Adipocyte (in vitro differentiated cells): ENCODE results near the gene DNAJC22.
"Not testable (repeated sequence)": the region's sequence is repeated elsewhere in the genome, so short reads cannot be mapped to it uniquely, and the experiment has no call there.

Experiments used
- DNase-seq: peaks from one replicate; pipeline ENCODE4 v3.0.0-alpha.2; 2015; ENCODE audit warnings: low read depth
- H3K27me3 ChIP-seq: replicated peaks from 2 replicates; pipeline ENCODE4 v1.7.0; 2013; ENCODE audit warnings: mild to moderate bottlenecking, low read length, moderate library complexity; ENCODE audit not compliant: control insufficient read depth, insufficient read depth
- H3K36me3 ChIP-seq: 2 replicates; pipeline ENCODE4 v1.7.0; 2013; ENCODE audit warnings: low read length, mild to moderate bottlenecking, moderate library complexity; ENCODE audit not compliant: control insufficient read depth, insufficient read depth, severe bottlenecking
- H3K4me1 ChIP-seq: 2 replicates; pipeline ENCODE4 v1.7.0; 2013; ENCODE audit warnings: mild to moderate bottlenecking, low read length, moderate library complexity; ENCODE audit not compliant: control insufficient read depth, insufficient read depth
- H3K4me3 ChIP-seq: 2 replicates; pipeline ENCODE4 v1.7.0; 2013; ENCODE audit warnings: mild to moderate bottlenecking, low read length, moderate library complexity
- H3K9ac ChIP-seq: 2 replicates; pipeline ENCODE4 v1.7.0; 2013; ENCODE audit warnings: mild to moderate bottlenecking, low read length, moderate library complexity
- H3K9me3 ChIP-seq: 2 replicates; pipeline ENCODE4 v1.7.0; 2013; ENCODE audit warnings: mild to moderate bottlenecking, low read length, moderate library complexity; ENCODE audit not compliant: control insufficient read depth

The DNAJC22 gene

GRCh38 chr12:49366652-49367380, 20.1 kb downstream of the DNAJC22 start:
- peak; percentile 96 for DNase-seq
- Histone ChIP-seq H3K9me3 (no peaks in the 10 kb centered on the region), H3K36me3 (no peaks in the 10 kb centered on the region), H3K27me3 (no peaks in the 10 kb centered on the region), H3K9ac (peak overlapping the region; percentile 97), H3K4me3 (peak overlapping the region; percentile 81), H3K4me1 (peaks cover 29% of the 10 kb centered on the region)

- Histone ChIP-seq H3K4me3 (peak within 1 kb of the TSS; percentile 81), H3K36me3 (no peaks in the 10 kb centered on the region), H3K4me1 (peaks cover 29% of the 10 kb centered on the region), H3K9me3 (no peaks in the 10 kb centered on the region), H3K9ac (peak within 1 kb of the TSS; percentile 97), H3K27me3 (no peaks in the 10 kb centered on the region)
- peak; percentile 65 for DNase-seq
Measured at GRCh38 chr12:49367381-49368239, 20.9 kb downstream of the DNAJC22 start, which contains the start of gene SPATS2. TSS of gene SPATS2 (plus strand) at chr12:49367462. CDS start at chr12:49461013, 93,551 bp downstream.

- peak; percentile 21 for DNase-seq
Measured at GRCh38 chr12:49368240-49368600, 21.5 kb downstream of the DNAJC22 start.

GRCh38 chr12:49369411-49370145, 22.9 kb downstream of the DNAJC22 start:
- H3K4me1 ChIP-seq: peaks cover 29% of the 10 kb centered on the region
- DNase-seq: peak; percentile 55
- H3K4me3 ChIP-seq: peak overlapping the region; percentile 40
- no peaks in the 10 kb centered on the region for H3K9me3 ChIP-seq
- no peak overlapping the region for H3K9ac ChIP-seq
- H3K27me3 ChIP-seq: no peaks in the 10 kb centered on the region
- H3K36me3 ChIP-seq: no peaks in the 10 kb centered on the region

More at GRCh38 chr12:49368240-49368600, 21.5 kb downstream of the DNAJC22 start:
- Histone ChIP-seq H3K9me3 (no peaks in the 10 kb centered on the region), H3K4me3 (peak overlapping the region; percentile 81), H3K4me1 (peaks cover 29% of the 10 kb centered on the region), H3K9ac (peak overlapping the region; percentile 97), H3K36me3 (no peaks in the 10 kb centered on the region), H3K27me3 (no peaks in the 10 kb centered on the region)

GRCh38 chr12:49370539-49370938, 23.9 kb downstream of the DNAJC22 start:
- H3K4me3 ChIP-seq: no peak overlapping the region
- H3K9me3 ChIP-seq: no peaks in the 10 kb centered on the region
- H3K27me3 ChIP-seq: no peaks in the 10 kb centered on the region
- no peak overlapping the region for H3K9ac ChIP-seq
- DNase-seq: no peak
- peaks cover 21% of the 10 kb centered on the region for H3K4me1 ChIP-seq
- H3K36me3 ChIP-seq: no peaks in the 10 kb centered on the region

GRCh38 chr12:49375406-49375805, 28.7 kb downstream of the DNAJC22 start:
- Histone ChIP-seq H3K9me3 (no peaks in the 10 kb centered on the region), H3K9ac (no peak overlapping the region), H3K4me1 (no peaks in the 10 kb centered on the region), H3K36me3 (no peaks in the 10 kb centered on the region), H3K27me3 (no peaks in the 10 kb centered on the region), H3K4me3 (no peak overlapping the region)
- no peak for DNase-seq

GRCh38 chr12:49377386-49377785, 30.7 kb downstream of the DNAJC22 start:
- no peak for DNase-seq
- Histone ChIP-seq H3K4me1 (peaks cover 7% of the 10 kb centered on the region), H3K4me3 (no peak overlapping the region), H3K27me3 (no peaks in the 10 kb centered on the region), H3K9ac (no peak overlapping the region), H3K36me3 (no peaks in the 10 kb centered on the region), H3K9me3 (no peaks in the 10 kb centered on the region)

GRCh38 chr12:49380184-49380583, 33.5 kb downstream of the DNAJC22 start:
- H3K36me3 ChIP-seq, H3K9me3 ChIP-seq, H3K4me1 ChIP-seq, H3K4me3 ChIP-seq, DNase-seq, H3K27me3 ChIP-seq, H3K9ac ChIP-seq: not testable (repeated sequence)

- Histone ChIP-seq H3K9me3 (no peaks in the 10 kb centered on the region), H3K4me3 (no peak overlapping the region), H3K9ac (no peak overlapping the region), H3K36me3 (no peaks in the 10 kb centered on the region), H3K27me3 (no peaks in the 10 kb centered on the region), H3K4me1 (no peaks in the 10 kb centered on the region)
- no peak for DNase-seq
Measured at GRCh38 chr12:49388682-49389386, 42.1 kb downstream of the DNAJC22 start.

- DNase-seq: no peak
- Histone ChIP-seq H3K27me3 (no peaks in the 10 kb centered on the region), H3K9me3 (no peaks in the 10 kb centered on the region), H3K9ac (no peak overlapping the region), H3K4me3 (no peak overlapping the region), H3K4me1 (no peaks in the 10 kb centered on the region), H3K36me3 (no peaks in the 10 kb centered on the region)
Measured at GRCh38 chr12:49389387-49389703, 42.7 kb downstream of the DNAJC22 start.
